Liver (tissue), 3 donors: ENCODE data around the gene NMNAT2.
A peak's percentile ranks its signal among the peaks of the same experiment; 100 is the strongest.

ENCODE experiments used
- ATF3 ChIP-seq: IDR thresholded peaks from 2 replicates; pipeline ENCODE4 v1.6.1; 2016; ENCODE audit warnings: antibody characterized with exemption
- CTCF ChIP-seq: fragments of 150-350 bp; IDR thresholded peaks from 2 replicates; pipeline ENCODE4 v1.5.1; 2017; ENCODE audit warnings: improper control_type of control experiment, low read depth, low read length; ENCODE audit not compliant: missing input control
- GABPA ChIP-seq, 2 donors: IDR thresholded peaks in 1 of 2; conservative IDR thresholded peaks in 1 of 2; 2 replicates each; pipeline ENCODE4 v1.6.1; 2016; ENCODE audit warnings: antibody characterized with exemption in 2 of 2, mild to moderate bottlenecking in 1 of 2, moderate library complexity in 1 of 2
- HNF4A ChIP-seq, 2 donors: conservative IDR thresholded peaks; 2 replicates each; pipeline ENCODE4 v1.6.1; 2016; ENCODE audit warnings: antibody characterized with exemption in 2 of 2, mild to moderate bottlenecking in 2 of 2
- HNF4G ChIP-seq: IDR thresholded peaks from 2 replicates; pipeline ENCODE4 v1.6.1; 2016; ENCODE audit warnings: antibody characterized with exemption
- JUND ChIP-seq, 2 donors: IDR thresholded peaks; 2 replicates each; pipeline ENCODE4 v1.6.1; 2016; ENCODE audit warnings: antibody characterized with exemption in 2 of 2
- MAX ChIP-seq: IDR thresholded peaks from 2 replicates; pipeline ENCODE4 v1.6.1; 2016; ENCODE audit warnings: antibody characterized with exemption
- RAD21 ChIP-seq, 2 donors: IDR thresholded peaks; 2 replicates each; pipeline ENCODE4 v1.6.1; 2016; ENCODE audit warnings: antibody characterized with exemption in 2 of 2, mild to moderate bottlenecking in 2 of 2
- REST ChIP-seq: IDR thresholded peaks from 2 replicates; pipeline ENCODE4 v1.6.1; 2016; ENCODE audit warnings: antibody characterized with exemption, mild to moderate bottlenecking
- RXRA ChIP-seq, 2 donors: IDR thresholded peaks; 2 replicates each; pipeline ENCODE4 v1.6.1; 2017 to 2018; ENCODE audit warnings: antibody characterized with exemption in 2 of 2, mild to moderate bottlenecking in 1 of 2
- SP1 ChIP-seq: IDR thresholded peaks from 2 replicates; pipeline ENCODE4 v1.6.1; 2018; ENCODE audit warnings: antibody characterized with exemption, mild to moderate bottlenecking
- TAF1 ChIP-seq: conservative IDR thresholded peaks from 2 replicates; pipeline ENCODE4 v1.6.1; 2016; ENCODE audit warnings: antibody characterized with exemption, mild to moderate bottlenecking
- YY1 ChIP-seq: IDR thresholded peaks from 2 replicates; pipeline ENCODE4 v1.6.1; 2016; ENCODE audit warnings: antibody characterized with exemption, mild to moderate bottlenecking
- donor health status: healthy.
- donor health status: healthy.

GRCh38 chr1:183416850-183417771, 1.1 kb downstream of the NMNAT2 start:
- TF ChIP-seq JUND (IDR thresholded peaks at IDR 0.05) (no peak), CTCF (no peak), HNF4A (conservative IDR thresholded peaks at IDR 0.05) (no peak), YY1 (no peak), MAX (no peak), SP1 (no peak), RXRA (IDR thresholded peaks at IDR 0.05) (no peak), TAF1 (no peak), GABPA (IDR thresholded peaks at IDR 0.05 in 1 of 2, conservative IDR thresholded peaks at IDR 0.05 in 1 of 2) (no peak), REST (peak; percentile 100), ATF3 (no peak), HNF4G (no peak), RAD21 (IDR thresholded peaks at IDR 0.05) (no peak)
